Measurements from ENCODE around the gene SPR. TPM values are rescaled to one million over a fixed set of nuclear protein-coding genes. Genes with fewer than 3 reads are reported as not detected.

Gene SPR
- total RNA-seq, 1 donor from 2014 or later: 42.0 TPM

DNA sequence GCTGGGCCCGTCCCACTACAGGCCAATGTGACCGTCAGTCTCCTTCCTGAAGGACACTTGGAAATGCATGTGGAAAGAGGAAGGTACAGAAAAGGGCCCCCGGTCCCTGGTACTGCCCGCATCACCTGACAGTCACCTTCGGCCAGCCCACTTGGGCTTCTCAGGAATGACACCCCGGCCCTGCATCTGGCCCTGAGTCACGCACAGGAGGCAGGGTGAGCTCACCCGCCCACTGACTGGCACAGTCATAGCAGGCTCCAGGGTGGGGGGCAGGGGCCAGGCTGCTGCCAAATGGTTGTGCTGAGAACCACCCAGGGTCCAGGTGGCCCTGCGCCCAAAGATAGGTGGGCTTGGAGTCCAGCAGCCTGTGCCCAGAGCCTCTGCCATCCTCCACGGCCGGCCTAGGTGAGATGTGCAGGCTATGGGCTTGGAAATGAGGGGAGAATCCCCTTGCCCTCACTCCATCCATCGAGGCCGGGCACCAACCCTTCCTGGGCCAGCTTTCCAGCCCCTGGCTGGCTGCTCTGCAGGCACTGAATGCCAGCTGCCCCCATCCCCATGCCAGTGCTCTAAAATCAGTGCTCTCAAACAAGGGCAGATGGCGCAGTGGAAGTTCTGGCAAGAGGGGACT lies 44.2 kb downstream of the SPR start:
- no peak for DNase-seq (ENCODE audit: low read depth, low spot score)

DNA sequence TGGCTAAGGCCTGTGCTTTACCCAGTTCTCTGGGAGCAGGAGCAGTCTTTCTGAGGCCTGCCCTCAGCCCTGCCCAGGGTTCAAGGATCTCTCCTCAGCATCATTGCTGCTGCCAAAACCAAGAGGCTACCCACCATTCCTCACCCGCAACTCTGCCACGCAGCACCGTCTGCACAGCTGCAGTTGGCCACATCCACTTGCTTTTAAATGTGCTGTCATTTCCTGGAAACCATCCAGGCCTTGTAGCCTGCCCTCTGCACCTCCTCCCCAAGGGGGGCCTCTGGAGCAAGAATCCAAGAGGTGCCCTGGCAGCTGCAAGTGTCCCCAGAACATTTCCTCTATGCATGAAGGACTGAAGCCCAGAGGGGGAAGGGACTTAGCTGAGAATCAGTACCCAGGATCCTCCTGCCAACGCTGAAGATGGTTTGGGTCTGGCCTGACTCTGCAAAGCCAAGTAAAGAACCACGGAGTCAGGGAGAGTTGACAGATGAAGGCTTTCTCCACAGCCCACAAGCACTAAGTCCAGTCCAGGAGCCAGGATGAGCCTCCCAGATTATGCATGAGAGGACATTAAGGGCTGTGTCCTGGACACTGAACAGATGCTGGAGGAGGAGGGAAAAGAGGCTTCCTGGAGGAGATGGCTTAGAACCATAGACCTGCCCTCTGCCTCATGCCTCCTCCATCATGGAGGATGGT lies 45.0 kb downstream of the SPR start:
- no peak for DNase-seq (ENCODE audit: low read depth, low spot score)

DNA sequence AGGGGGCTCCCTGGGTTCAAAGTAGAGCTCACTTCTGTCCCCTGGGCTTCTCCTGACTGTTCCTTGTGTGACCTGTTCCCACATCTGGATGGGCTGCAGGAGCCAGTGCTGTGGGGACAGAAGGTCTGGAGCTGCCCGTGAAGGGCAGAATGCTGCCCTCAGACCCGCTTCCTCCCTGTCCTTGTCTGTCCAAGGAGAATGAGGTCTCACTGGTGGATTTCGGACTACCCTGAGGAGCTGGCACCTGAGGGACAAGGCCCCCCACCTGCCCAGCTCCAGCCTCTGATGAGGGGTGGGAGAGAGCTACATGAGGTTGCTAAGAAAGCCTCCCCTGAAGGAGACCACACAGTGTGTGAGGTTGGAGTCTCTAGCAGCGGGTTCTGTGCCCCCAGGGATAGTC lies 45.6 kb downstream of the SPR start:
- DNase-seq (ENCODE audit: low read depth, low spot score): no peak

GRCh38 chr2:72933207-72933606 lies 46.0 kb downstream of the SPR start:
- DNase-seq (ENCODE audit: low read depth, low spot score): no peak

DNA sequence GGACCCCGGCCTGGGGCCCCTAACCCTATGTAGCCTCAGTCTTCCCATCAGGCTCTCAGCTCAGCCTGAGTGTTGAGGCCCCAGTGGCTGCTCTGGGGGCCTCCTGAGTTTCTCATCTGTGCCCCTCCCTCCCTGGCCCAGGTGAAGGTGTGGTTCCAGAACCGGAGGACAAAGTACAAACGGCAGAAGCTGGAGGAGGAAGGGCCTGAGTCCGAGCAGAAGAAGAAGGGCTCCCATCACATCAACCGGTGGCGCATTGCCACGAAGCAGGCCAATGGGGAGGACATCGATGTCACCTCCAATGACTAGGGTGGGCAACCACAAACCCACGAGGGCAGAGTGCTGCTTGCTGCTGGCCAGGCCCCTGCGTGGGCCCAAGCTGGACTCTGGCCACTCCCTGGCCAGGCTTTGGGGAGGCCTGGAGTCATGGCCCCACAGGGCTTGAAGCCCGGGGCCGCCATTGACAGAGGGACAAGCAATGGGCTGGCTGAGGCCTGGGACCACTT lies 46.5 kb downstream of the SPR start:
- no peak for DNase-seq (ENCODE audit: low read depth, low spot score)

GRCh38 chr2:72934683-72935610 lies 47.7 kb downstream of the SPR start:
- DNase-seq (ENCODE audit: low read depth, low spot score): no peak

DNA sequence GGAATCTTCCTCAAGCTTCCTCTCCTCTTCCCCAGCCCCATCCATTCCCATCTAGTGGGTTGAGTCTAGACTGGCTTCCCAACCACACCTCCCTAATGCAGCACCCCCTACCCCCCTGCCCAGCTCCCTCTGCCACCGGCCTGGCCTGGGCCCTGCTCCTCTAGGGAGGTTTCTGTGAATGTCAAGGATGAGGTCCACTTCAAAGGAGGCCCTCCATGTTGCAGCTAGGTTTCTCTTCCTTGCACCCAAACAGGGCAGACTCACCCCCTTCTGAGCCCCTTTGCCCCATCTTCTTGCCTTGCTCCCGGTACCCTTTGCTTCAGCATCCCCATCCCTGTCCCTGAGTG lies 48.4 kb downstream of the SPR start:
- DNase-seq (ENCODE audit: low read depth, low spot score): no peak

DNA sequence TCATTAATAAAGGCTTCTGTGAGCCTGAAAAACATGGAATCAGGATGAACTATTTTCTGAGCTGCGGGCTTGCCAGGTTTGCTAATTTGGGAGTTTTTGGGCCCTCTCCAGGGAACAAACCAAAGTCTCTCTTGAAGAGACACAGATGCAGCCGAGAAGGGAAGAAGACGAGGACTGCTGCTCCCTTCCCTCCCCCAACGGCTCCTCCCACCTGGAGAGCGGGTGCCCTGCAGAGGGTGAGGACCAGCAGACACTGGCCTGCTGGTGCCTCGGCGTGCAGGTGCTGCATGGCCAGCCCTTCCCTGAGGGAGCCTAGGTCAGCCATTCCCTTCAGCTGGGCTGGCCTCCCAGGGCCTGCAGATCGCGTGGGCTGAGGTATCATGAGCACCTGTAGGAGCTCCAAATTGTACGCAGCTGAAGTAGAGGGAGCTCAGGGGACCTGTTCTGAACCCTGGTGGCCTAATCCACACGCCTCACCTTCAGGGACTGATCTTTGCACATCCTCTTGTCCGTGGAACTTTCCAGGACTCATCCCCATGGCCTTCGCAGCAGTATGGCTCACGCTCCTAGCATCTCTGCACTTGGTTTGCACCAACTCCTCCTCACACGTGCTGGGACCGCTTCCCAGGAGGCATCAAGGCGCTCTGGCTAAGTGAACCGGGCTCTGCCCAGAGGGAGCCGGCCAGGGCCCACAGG lies 49.6 kb downstream of the SPR start:
- no peak for DNase-seq (ENCODE audit: low read depth, low spot score)

GRCh38 chr2:72937356-72937669 lies 50.1 kb downstream of the SPR start:
- no peak for DNase-seq (ENCODE audit: low read depth, low spot score)

DNA sequence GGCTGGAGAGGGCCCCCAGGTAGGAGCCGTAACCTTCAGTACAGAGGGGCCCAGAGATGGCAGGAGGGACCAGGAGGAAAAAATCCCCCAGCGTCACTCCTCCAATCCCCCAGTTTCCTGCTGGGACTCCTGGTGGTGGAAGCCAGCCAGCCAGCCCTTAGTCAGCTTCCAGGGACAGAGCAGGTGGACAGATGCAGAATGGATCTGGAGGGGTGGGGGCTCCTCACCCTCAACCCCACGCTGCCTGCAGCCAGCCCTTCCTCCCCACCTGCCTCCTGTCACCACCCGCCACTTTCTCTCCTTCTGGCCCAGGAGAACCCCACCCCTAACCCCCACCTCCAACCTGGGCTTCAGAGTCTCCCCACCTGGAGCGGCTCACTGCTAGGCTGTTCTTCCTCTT lies 51.2 kb downstream of the SPR start:
- no peak for DNase-seq (ENCODE audit: low read depth, low spot score)

DNA sequence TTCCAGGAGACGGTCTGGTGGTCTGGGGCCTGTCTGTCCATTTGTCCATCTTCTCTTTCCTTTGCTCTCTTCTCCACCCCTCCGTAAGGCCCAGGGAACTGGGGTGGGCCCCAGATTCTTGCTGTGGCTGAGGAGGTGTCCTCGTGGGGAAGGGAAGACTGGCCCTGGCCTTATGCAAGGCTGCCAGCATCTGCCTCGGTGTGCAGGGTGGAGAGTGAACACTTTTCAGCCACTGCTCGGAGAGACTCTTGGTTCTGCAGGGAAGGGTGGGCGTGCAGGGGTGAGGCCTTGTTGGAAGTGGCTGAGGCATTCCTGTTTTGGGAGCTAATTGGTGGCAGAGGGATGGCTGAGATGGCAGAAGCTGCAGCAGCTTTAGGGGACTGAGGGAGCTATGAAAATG lies 53.2 kb downstream of the SPR start:
- DNase-seq (ENCODE audit: low read depth, low spot score): no peak

DNA sequence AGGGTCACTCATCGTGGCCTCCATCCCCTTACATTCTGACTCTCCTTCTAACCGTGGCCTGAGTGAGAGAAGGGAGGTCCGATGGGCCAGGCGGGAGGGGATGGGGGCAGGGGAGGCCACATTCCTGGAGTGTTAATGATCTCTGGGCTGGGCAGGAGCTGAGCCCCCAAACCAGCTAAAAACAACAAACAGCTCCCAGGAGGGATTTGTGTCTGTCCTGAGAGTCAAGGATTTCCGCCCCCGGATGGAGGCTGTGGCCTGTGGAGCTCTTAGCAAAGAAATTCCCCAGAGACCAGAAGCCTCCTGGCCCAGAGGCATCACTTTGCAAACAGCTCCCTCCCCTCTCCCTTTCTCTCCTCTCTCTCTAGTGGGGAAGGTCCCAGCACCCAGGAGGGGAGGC lies 53.6 kb downstream of the SPR start:
- DNase-seq (ENCODE audit: low read depth, low spot score): no peak

Other genes with a start within 250 kb of the SPR start
- gene EXOC6B, start 61.4 kb upstream of the SPR start, total RNA-seq: 24.1 and 43.5 TPM in 2 replicates
- not detected in 2 replicates for gene EMX1, start 30.1 kb downstream of the SPR start, total RNA-seq
- gene SFXN5, start 184.3 kb downstream of the SPR start, total RNA-seq: 11.1 and 16.1 TPM in 2 replicates
- 47.2 and 50.2 TPM in 2 replicates for gene RAB11FIP5, start 225.5 kb downstream of the SPR start, total RNA-seq

Data from pulmonary artery endothelial cell (primary cell).